Muscle layer of duodenum (tissue), 2 donors: ENCODE data around the gene CDC26.
"Not testable (repeated sequence)": the region's sequence is repeated elsewhere in the genome, so short reads cannot be mapped to it uniquely, and the experiment has no call there.

Experiments used
- H3K27ac ChIP-seq: one replicate; pipeline ENCODE4 v1.7.0; 2013; ENCODE audit warnings: mild to moderate bottlenecking, low read length
- H3K27me3 ChIP-seq: one replicate; pipeline ENCODE4 v1.7.0; 2013; ENCODE audit warnings: low read depth, mild to moderate bottlenecking, control low read depth, low read length
- H3K36me3 ChIP-seq, 2 donors: one replicate each; pipeline ENCODE4 v1.7.0; 2013; ENCODE audit warnings: low read length in 2 of 2, control low read depth in 1 of 2, mild to moderate bottlenecking in 1 of 2; ENCODE audit not compliant: insufficient read depth in 2 of 2, control insufficient read depth in 1 of 2
- H3K4me1 ChIP-seq, 2 donors: one replicate each; pipeline ENCODE4 v1.7.0; 2013; ENCODE audit warnings: low read length in 2 of 2, mild to moderate bottlenecking in 2 of 2, control low read depth in 1 of 2, moderate library complexity in 1 of 2; ENCODE audit not compliant: insufficient read depth in 2 of 2, control insufficient read depth in 1 of 2
- H3K4me3 ChIP-seq, 2 donors: one replicate each; pipeline ENCODE4 v1.7.0; 2013; ENCODE audit warnings: low read length in 2 of 2, low read depth in 1 of 2, mild to moderate bottlenecking in 1 of 2
- H3K9me3 ChIP-seq, 2 donors: one replicate each; pipeline ENCODE4 v1.7.0; 2013; ENCODE audit warnings: low read length in 2 of 2, control low read depth in 1 of 2, mild to moderate bottlenecking in 1 of 2; ENCODE audit not compliant: control insufficient read depth in 1 of 2
- donor health status: healthy.

Gene CDC26

GRCh38 chr9:113237026-113237425 lies 38.3 kb downstream of the CDC26 start:
- Histone ChIP-seq H3K36me3 (no peaks in the 10 kb centered on the region), H3K27ac (no peak overlapping the region), H3K4me1 (peaks cover 0 to 5% of the 10 kb centered on the region in 2 donors), H3K9me3 (no peaks in the 10 kb centered on the region), H3K4me3 (no peak overlapping the region), H3K27me3 (no peaks in the 10 kb centered on the region)

- H3K36me3 ChIP-seq, H3K27me3 ChIP-seq, H3K4me3 ChIP-seq, H3K4me1 ChIP-seq, H3K27ac ChIP-seq, H3K9me3 ChIP-seq: not testable (repeated sequence)
These were observed 39.6 kb downstream of the CDC26 start for GRCh38 chr9:113235701-113236255.

GRCh38 chr9:113231701-113232100 lies 43.7 kb downstream of the CDC26 start:
- H3K4me3 ChIP-seq = no peak overlapping the region
- no peak overlapping the region for H3K27ac ChIP-seq

GRCh38 chr9:113228130-113228665 lies 47.2 kb downstream of the CDC26 start:
- H3K27me3 ChIP-seq = no peaks in the 10 kb centered on the region
- no peak overlapping the region for H3K4me3 ChIP-seq
- peak overlapping the region; percentile 17 for H3K27ac ChIP-seq
- peaks cover 0 to 2% of the 10 kb centered on the region in 2 donors for H3K4me1 ChIP-seq
- peaks cover 8 to 9% of the 10 kb centered on the region in 2 donors for H3K36me3 ChIP-seq
- H3K9me3 ChIP-seq = no peaks in the 10 kb centered on the region

More at GRCh38 chr9:113231701-113232100, 43.7 kb downstream of the CDC26 start:
- H3K4me1 ChIP-seq = peaks cover 0 to 5% of the 10 kb centered on the region in 2 donors
- H3K9me3 ChIP-seq = no peaks in the 10 kb centered on the region
- no peaks in the 10 kb centered on the region for H3K27me3 ChIP-seq
- H3K36me3 ChIP-seq = peaks cover 0 to 3% of the 10 kb centered on the region in 2 donors

- H3K4me1 ChIP-seq = peaks cover 5% of the 10 kb centered on the region in 2 donors
- peaks cover 8 to 9% of the 10 kb centered on the region in 2 donors for H3K36me3 ChIP-seq
- H3K27ac ChIP-seq = no peak overlapping the region
These were observed 47.9 kb downstream of the CDC26 start for GRCh38 chr9:113227436-113227835.

GRCh38 chr9:113223963-113224362 lies 51.4 kb downstream of the CDC26 start:
- Histone ChIP-seq H3K36me3 (peaks cover 5 to 11% of the 10 kb centered on the region in 2 donors), H3K27me3 (no peaks in the 10 kb centered on the region), H3K4me1 (peaks cover 19 to 26% of the 10 kb centered on the region in 2 donors), H3K27ac (no peak overlapping the region), H3K4me3 (no peak overlapping the region), H3K9me3 (no peaks in the 10 kb centered on the region)

More at GRCh38 chr9:113227436-113227835, 47.9 kb downstream of the CDC26 start:
- Histone ChIP-seq H3K9me3 (no peaks in the 10 kb centered on the region), H3K27me3 (no peaks in the 10 kb centered on the region), H3K4me3 (no peak overlapping the region)

- Histone ChIP-seq H3K4me3 (peak overlapping the region; percentile 94 to 99), H3K27ac (peak overlapping the region; percentile 90), H3K27me3 (no peaks in the 10 kb centered on the region), H3K4me1 (peaks cover 19 to 32% of the 10 kb centered on the region in 2 donors), H3K9me3 (no peaks in the 10 kb centered on the region), H3K36me3 (peaks cover 5 to 11% of the 10 kb centered on the region in 2 donors)
These were observed 52.9 kb downstream of the CDC26 start for GRCh38 chr9:113222482-113222841.

DNA sequence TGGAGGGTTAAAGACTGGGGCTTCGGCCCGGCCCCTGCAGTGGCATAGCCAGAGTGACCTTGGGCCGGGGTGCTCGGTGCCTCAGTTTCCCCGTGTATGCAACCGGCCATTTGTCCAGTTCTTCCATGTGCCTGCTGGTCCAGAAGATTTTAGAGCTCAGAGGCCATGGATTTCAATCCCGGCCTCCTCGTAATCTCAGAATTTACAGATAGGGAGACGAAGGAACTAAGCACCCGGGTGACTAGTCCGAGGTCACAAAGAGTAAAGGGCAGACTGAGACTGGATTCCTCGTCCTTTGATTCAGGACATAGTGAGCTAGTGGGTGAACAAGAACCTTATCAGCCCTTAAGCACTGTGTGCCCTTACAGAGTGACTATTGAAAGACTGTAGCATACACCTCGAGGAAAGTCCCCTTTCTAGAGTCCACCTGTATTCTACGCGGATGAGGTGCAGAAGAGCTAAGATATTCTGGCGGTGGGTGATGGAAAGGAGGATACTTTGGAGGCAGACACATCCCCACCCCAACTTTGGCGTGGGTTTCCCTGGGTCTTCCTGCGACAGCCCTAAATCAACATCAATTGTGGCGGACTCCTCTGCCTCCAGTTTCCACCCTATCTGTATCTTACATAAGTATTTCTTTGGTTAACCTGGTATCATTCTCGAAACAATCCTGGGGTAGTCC lies 53.4 kb downstream of the CDC26 start:
- Histone ChIP-seq H3K27me3 (no peaks in the 10 kb centered on the region), H3K4me1 (peaks cover 19 to 32% of the 10 kb centered on the region in 2 donors), H3K4me3 (peak overlapping the region; percentile 94 to 99), H3K27ac (peak overlapping the region; percentile 90), H3K9me3 (no peaks in the 10 kb centered on the region), H3K36me3 (peaks cover 5 to 11% of the 10 kb centered on the region in 2 donors)

DNA sequence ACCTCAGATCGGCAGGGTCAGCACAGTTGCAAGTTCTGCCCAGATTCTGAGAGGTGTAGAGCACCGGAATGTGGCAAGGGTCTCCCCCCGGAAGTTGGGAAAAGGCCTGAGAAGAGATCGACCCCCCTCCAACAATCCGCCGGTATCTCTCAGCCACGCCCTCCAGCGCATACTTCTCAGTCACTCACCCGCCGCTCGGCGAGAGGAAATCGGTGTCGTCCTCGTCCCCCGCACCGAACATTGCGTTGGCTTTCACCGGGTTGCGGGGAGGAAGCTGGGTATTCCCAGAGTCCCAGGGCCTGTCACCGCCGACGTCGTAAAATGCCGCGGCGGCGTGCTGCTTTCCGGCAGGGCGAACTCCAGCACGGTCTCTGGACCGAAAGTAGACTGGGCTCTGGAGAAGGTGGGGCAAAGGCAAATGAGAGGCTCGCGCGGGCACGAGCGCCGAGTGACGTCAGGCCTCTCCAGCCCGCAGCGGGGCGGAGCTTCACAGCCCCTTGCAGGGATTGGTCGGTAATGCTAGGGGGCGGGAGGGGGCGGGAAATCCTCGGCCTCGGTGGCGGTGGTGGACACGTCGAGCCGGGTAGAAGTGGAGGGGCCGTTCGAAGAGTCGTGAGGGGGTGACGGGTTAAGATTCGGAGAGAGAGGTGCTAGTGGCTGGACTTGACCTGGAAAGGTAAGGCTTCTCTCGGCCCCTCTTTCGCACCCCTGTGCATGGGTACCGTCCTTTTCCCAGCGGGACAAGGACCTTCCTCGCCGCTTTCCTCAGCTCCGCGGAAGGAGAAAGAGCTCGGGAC lies 54.2 kb downstream of the CDC26 start, which contains the start of the genes FKBP15 and SLC31A1:
Gene FKBP15 (minus strand): TSS at position 275 of the 797 bp plus-strand sequence. CDS start 34 bp downstream, at position 241.
Gene SLC31A1 (plus strand): TSS at position 542 of the 797 bp plus-strand sequence. CDS start 34,605 bp downstream, outside the sequence.
- Histone ChIP-seq H3K36me3 (peaks cover 5 to 11% of the 10 kb centered on the region in 2 donors), H3K27me3 (no peaks in the 10 kb centered on the region), H3K4me3 (peak within 1 kb of the TSS; percentile 94 to 99), H3K9me3 (no peaks in the 10 kb centered on the region), H3K27ac (peak within 1 kb of the TSS; percentile 93), H3K4me1 (peaks cover 19 to 32% of the 10 kb centered on the region in 2 donors)

- no peaks in the 10 kb centered on the region for H3K9me3 ChIP-seq
- peaks cover 19 to 32% of the 10 kb centered on the region in 2 donors for H3K4me1 ChIP-seq
- H3K36me3 ChIP-seq = peaks cover 5 to 11% of the 10 kb centered on the region in 2 donors
These were observed 54.8 kb downstream of the CDC26 start for GRCh38 chr9:113220467-113221002.

More at GRCh38 chr9:113220467-113221002, 54.8 kb downstream of the CDC26 start:
- H3K4me3 ChIP-seq = peak overlapping the region; percentile 94 to 99
- peak overlapping the region; percentile 93 for H3K27ac ChIP-seq
- H3K27me3 ChIP-seq = no peaks in the 10 kb centered on the region
